DND-41 (cell line): ENCODE data around the gene SIL1.

Experiments used
- ATAC-seq: fragments of 200-7000 bp; cut with Tn5 transposase; 3 replicates; pipeline ENCODE4 v1.9.1; 2021; ENCODE audit warnings: low read depth; ENCODE audit not compliant: insufficient read depth
- DNase-seq: peaks from one replicate; pipeline ENCODE4 v3.0.0-alpha.2; 2020
- H2AFZ ChIP-seq: 2 replicates; pipeline ENCODE4 v1.6.0; 2012; ENCODE audit warnings: low read depth, low read length
- H3K27ac ChIP-seq: 2 replicates; pipeline ENCODE4 v1.5.1; 2012; ENCODE audit warnings: low read length, inconsistent platforms
- H3K27me3 ChIP-seq: fragments of 200-600 bp; sonication (generic); 2 replicates; pipeline ENCODE4 v1.6.0; 2012; ENCODE audit warnings: low read length, mild to moderate bottlenecking, inconsistent platforms; ENCODE audit not compliant: insufficient read depth, poor library complexity
- H3K36me3 ChIP-seq: 2 replicates; pipeline ENCODE4 v1.5.1; 2012; ENCODE audit warnings: low read length, inconsistent platforms; ENCODE audit not compliant: insufficient read depth
- H3K4me1 ChIP-seq: 2 replicates; pipeline ENCODE4 v1.5.1; 2012; ENCODE audit warnings: mild to moderate bottlenecking, low read length; ENCODE audit not compliant: insufficient read depth
- H3K4me2 ChIP-seq: 2 replicates; pipeline ENCODE4 v1.6.0; 2012; ENCODE audit warnings: mild to moderate bottlenecking, moderate library complexity, low read length, inconsistent platforms; ENCODE audit not compliant: insufficient read depth
- H3K4me3 ChIP-seq, 2 experiments: fragments of 200-600 bp in 1 of 2; shearing (Covaris generic) in 1 of 2; 2 replicates each; pipeline ENCODE4 v1.5.1; 2012 to 2016; ENCODE audit warnings: inconsistent platforms in 2 of 2, low read length in 2 of 2, mild to moderate bottlenecking in 2 of 2, low read depth in 1 of 2, moderate library complexity in 1 of 2
- H3K79me2 ChIP-seq: 2 replicates; pipeline ENCODE4 v1.6.0; 2012; ENCODE audit warnings: low read length, inconsistent platforms; ENCODE audit not compliant: insufficient read depth
- H3K9ac ChIP-seq: 2 replicates; pipeline ENCODE4 v1.6.0; 2012; ENCODE audit warnings: low read depth, mild to moderate bottlenecking, inconsistent platforms, low read length, moderate library complexity
- H3K9me3 ChIP-seq: 2 replicates; pipeline ENCODE4 v1.5.1; 2012; ENCODE audit warnings: low read length, moderate library complexity, mild to moderate bottlenecking, inconsistent platforms; ENCODE audit not compliant: insufficient read depth, severe bottlenecking
- H4K20me1 ChIP-seq: 2 replicates; pipeline ENCODE4 v1.6.0; 2012; ENCODE audit warnings: low read length; ENCODE audit not compliant: insufficient read depth
- EZH2 ChIP-seq: IDR thresholded peaks from 3 replicates; pipeline ENCODE4 v1.6.1; 2012; ENCODE audit warnings: borderline replicate concordance, low read depth, mild to moderate bottlenecking, moderate library complexity, low read length, inconsistent platforms; ENCODE audit not compliant: severe bottlenecking
- TF ChIP-seq, protein P1 (sequence below): IDR thresholded peaks from 2 replicates; pipeline ENCODE4 v1.5.1; 2012; ENCODE audit warnings: borderline replicate concordance, low read length, moderate library complexity, mild to moderate bottlenecking; ENCODE audit not compliant: poor library complexity, severe bottlenecking; ENCODE audit errors: extremely low read depth

The SIL1 gene

GRCh38 chr5:138926688-138927448 lies 271.3 kb downstream of the SIL1 start:
- H3K27me3 ChIP-seq: no peaks in the 10 kb centered on the region
- H3K9me3 ChIP-seq: no peaks in the 10 kb centered on the region
- no peak overlapping the region for H3K27ac ChIP-seq
- ATAC-seq: no peak
- no peak overlapping the region for H3K9ac ChIP-seq
- no peaks in the 10 kb centered on the region for H3K79me2 ChIP-seq
- no peak overlapping the region for H2AFZ ChIP-seq
- no peaks in the 10 kb centered on the region for H4K20me1 ChIP-seq
- DNase-seq: no peak
- H3K4me2 ChIP-seq: no peak overlapping the region
- no peak overlapping the region for H3K4me3 ChIP-seq
- H3K4me1 ChIP-seq: no peaks in the 10 kb centered on the region
- H3K36me3 ChIP-seq: no peaks in the 10 kb centered on the region
- TF ChIP-seq EZH2: no peak
- TF ChIP-seq, protein P1, sequence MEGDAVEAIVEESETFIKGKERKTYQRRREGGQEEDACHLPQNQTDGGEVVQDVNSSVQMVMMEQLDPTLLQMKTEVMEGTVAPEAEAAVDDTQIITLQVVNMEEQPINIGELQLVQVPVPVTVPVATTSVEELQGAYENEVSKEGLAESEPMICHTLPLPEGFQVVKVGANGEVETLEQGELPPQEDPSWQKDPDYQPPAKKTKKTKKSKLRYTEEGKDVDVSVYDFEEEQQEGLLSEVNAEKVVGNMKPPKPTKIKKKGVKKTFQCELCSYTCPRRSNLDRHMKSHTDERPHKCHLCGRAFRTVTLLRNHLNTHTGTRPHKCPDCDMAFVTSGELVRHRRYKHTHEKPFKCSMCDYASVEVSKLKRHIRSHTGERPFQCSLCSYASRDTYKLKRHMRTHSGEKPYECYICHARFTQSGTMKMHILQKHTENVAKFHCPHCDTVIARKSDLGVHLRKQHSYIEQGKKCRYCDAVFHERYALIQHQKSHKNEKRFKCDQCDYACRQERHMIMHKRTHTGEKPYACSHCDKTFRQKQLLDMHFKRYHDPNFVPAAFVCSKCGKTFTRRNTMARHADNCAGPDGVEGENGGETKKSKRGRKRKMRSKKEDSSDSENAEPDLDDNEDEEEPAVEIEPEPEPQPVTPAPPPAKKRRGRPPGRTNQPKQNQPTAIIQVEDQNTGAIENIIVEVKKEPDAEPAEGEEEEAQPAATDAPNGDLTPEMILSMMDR: no peak

DNA sequence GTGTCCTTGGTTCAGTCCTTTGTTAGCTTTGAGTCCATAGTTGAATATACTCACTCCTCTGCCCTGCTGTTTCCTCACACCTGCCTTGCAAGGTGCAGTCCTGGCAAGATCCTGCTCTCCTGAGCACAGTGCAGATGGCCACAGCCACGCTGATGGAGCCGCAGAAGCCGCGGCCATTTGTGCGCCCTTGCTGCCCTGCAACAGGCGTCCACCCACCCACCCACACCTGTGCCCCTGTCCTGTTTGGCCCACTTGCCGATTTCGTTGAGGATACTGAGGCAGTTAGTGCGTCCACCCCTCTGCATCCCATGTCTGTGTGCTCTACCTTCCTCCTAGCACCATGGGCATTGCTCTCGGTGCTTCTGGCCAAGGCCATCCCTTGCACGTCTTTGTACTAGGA lies 271.9 kb downstream of the SIL1 start:
- Histone ChIP-seq H3K4me3 (no peak overlapping the region), H3K4me2 (no peak overlapping the region), H3K27ac (no peak overlapping the region), H3K27me3 (no peaks in the 10 kb centered on the region), H2AFZ (no peak overlapping the region), H4K20me1 (no peaks in the 10 kb centered on the region), H3K36me3 (no peaks in the 10 kb centered on the region), H3K9me3 (no peaks in the 10 kb centered on the region), H3K79me2 (no peaks in the 10 kb centered on the region), H3K9ac (no peak overlapping the region), H3K4me1 (no peaks in the 10 kb centered on the region)
- ATAC-seq (no peak), DNase-seq (no peak)
- no peak for TF ChIP-seq EZH2
- TF ChIP-seq, protein P1: no peak

GRCh38 chr5:138925090-138925635 lies 273.0 kb downstream of the SIL1 start:
- ATAC-seq (no peak), DNase-seq (no peak)
- H3K4me2 ChIP-seq: no peak overlapping the region
- no peak for TF ChIP-seq EZH2
- TF ChIP-seq, protein P1: no peak
- H3K4me1 ChIP-seq: no peaks in the 10 kb centered on the region
- no peaks in the 10 kb centered on the region for H3K27me3 ChIP-seq
- H3K9me3 ChIP-seq: no peaks in the 10 kb centered on the region
- no peak overlapping the region for H3K4me3 ChIP-seq
- H3K9ac ChIP-seq: no peak overlapping the region
- no peaks in the 10 kb centered on the region for H3K79me2 ChIP-seq
- no peaks in the 10 kb centered on the region for H4K20me1 ChIP-seq
- no peak overlapping the region for H2AFZ ChIP-seq
- no peak overlapping the region for H3K27ac ChIP-seq
- H3K36me3 ChIP-seq: no peaks in the 10 kb centered on the region
